Subcutaneous abdominal adipose tissue (tissue), 5 donors: ENCODE measurements around the gene MEF2B.
A peak's percentile ranks its signal among the peaks of the same experiment; 100 is the strongest.
"Not testable (repeated sequence)": the region's sequence is repeated elsewhere in the genome, so short reads cannot be mapped to it uniquely, and the experiment has no call there.

Experiments
- H3K27ac ChIP-seq: one replicate; pipeline ENCODE4 v1.7.0; 2013; ENCODE audit warnings: low read depth, mild to moderate bottlenecking, inconsistent platforms, low read length, moderate library complexity
- H3K27me3 ChIP-seq, 5 donors: one replicate each; pipeline ENCODE4 v1.7.0; 2013; ENCODE audit warnings: low read length in 5 of 5, inconsistent platforms in 1 of 5; ENCODE audit not compliant: control insufficient read depth in 5 of 5, insufficient read depth in 4 of 5
- H3K36me3 ChIP-seq, 5 donors: one replicate each; pipeline ENCODE4 v1.7.0; 2013; ENCODE audit warnings: low read length in 5 of 5; ENCODE audit not compliant: control insufficient read depth in 5 of 5, insufficient read depth in 5 of 5
- H3K4me1 ChIP-seq, 5 donors: one replicate each; pipeline ENCODE4 v1.7.0; 2013; ENCODE audit warnings: low read length in 5 of 5, mild to moderate bottlenecking in 3 of 5, moderate library complexity in 1 of 5; ENCODE audit not compliant: control insufficient read depth in 5 of 5, insufficient read depth in 5 of 5
- H3K4me3 ChIP-seq, 5 donors: one replicate each; pipeline ENCODE4 v1.7.0; 2013; ENCODE audit warnings: low read length in 5 of 5, low read depth in 1 of 5
- H3K9ac ChIP-seq, 5 donors: one replicate each; pipeline ENCODE4 v1.7.0; 2013; ENCODE audit warnings: low read length in 5 of 5, mild to moderate bottlenecking in 4 of 5, moderate library complexity in 3 of 5
- H3K9me3 ChIP-seq, 5 donors: one replicate each; pipeline ENCODE4 v1.7.0; 2013; ENCODE audit warnings: low read length in 5 of 5; ENCODE audit not compliant: control insufficient read depth in 5 of 5
- donor health status: healthy.
- donor health status: healthy.
- donor health status: healthy.
- donor health status: healthy.
- donor health status: healthy.

The MEF2B gene

GRCh38 chr19:19176950-19177349, 6.9 kb upstream of the MEF2B start:
- Histone ChIP-seq H3K4me1 (peaks cover 0 to 25% (median 13%) of the 10 kb centered on the region in 5 donors), H3K9ac (no peak overlapping the region), H3K36me3 (peaks cover 0 to 52% (median 31%) of the 10 kb centered on the region in 5 donors), H3K27me3 (no peaks in the 10 kb centered on the region), H3K4me3 (no peak overlapping the region), H3K9me3 (peaks cover 0 to 7% (median 3%) of the 10 kb centered on the region in 5 donors), H3K27ac (no peak overlapping the region)

GRCh38 chr19:19173243-19173642, 3.2 kb upstream of the MEF2B start:
- Histone ChIP-seq H3K36me3 (peaks cover 0 to 20% (median 13%) of the 10 kb centered on the region in 5 donors), H3K4me1 (peaks cover 0 to 42% (median 35%) of the 10 kb centered on the region in 5 donors)
- H3K9me3 ChIP-seq, H3K27ac ChIP-seq, H3K27me3 ChIP-seq, H3K4me3 ChIP-seq, H3K9ac ChIP-seq: not testable (repeated sequence)

- H3K36me3 ChIP-seq = peaks cover 0 to 11% (median 7%) of the 10 kb centered on the region in 5 donors
- peak overlapping the region in 1 of 5 donors; percentile 0 for H3K9ac ChIP-seq
- H3K9me3 ChIP-seq = no peaks in the 10 kb centered on the region
- no peak overlapping the region for H3K27ac ChIP-seq
- no peak overlapping the region for H3K4me3 ChIP-seq
- H3K27me3 ChIP-seq = no peaks in the 10 kb centered on the region
- H3K4me1 ChIP-seq = peaks cover 0 to 42% (median 35%) of the 10 kb centered on the region in 5 donors
These were observed 1.9 kb upstream of the MEF2B start for GRCh38 chr19:19171821-19172532.

DNA sequence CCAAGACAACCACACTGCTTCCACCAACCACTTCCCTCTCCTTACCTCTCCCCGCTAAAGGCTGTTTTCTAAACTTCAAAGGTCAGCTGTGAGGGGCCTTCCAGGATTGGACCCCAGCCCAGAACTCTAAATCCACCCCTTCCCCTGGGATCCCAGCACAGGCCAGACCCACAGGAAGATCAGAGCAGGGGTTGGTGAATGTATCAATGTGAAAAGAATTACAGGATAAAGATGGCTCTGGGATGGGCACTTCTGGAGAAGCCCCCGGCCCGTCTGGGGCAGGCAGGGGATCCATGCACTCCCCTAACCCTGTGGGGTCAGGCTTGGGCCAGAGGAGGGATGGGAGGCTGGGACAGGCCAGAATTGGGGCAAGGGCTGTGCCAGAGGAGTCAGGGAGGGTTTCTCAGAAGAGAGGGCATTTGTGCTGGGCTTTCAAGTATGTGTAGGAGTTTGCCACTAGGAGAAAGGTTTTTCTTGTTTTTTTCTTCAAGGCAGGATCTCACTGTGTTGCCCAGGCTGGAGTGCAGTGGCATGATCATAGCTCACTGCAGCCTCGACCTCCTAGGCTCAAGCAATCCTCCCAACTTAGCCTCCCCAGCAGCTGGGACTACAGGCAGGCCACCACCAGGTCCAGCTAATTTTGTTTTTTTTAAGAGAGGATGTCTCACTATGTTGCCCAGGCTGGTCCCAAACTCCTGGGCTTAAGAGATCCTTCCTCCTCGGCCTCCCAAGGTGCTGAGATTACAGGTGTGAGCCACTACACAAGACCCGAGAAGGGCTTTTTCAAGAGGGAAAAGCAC, 1.0 kb upstream of the MEF2B start:
- Histone ChIP-seq H3K9ac (peak overlapping the region in 1 of 5 donors; percentile 56), H3K27ac (no peak overlapping the region), H3K36me3 (peaks cover 0 to 2% (median 0%) of the 10 kb centered on the region in 5 donors), H3K4me3 (no peak overlapping the region), H3K9me3 (no peaks in the 10 kb centered on the region), H3K4me1 (peaks cover 0 to 42% (median 35%) of the 10 kb centered on the region in 5 donors), H3K27me3 (no peaks in the 10 kb centered on the region)

DNA sequence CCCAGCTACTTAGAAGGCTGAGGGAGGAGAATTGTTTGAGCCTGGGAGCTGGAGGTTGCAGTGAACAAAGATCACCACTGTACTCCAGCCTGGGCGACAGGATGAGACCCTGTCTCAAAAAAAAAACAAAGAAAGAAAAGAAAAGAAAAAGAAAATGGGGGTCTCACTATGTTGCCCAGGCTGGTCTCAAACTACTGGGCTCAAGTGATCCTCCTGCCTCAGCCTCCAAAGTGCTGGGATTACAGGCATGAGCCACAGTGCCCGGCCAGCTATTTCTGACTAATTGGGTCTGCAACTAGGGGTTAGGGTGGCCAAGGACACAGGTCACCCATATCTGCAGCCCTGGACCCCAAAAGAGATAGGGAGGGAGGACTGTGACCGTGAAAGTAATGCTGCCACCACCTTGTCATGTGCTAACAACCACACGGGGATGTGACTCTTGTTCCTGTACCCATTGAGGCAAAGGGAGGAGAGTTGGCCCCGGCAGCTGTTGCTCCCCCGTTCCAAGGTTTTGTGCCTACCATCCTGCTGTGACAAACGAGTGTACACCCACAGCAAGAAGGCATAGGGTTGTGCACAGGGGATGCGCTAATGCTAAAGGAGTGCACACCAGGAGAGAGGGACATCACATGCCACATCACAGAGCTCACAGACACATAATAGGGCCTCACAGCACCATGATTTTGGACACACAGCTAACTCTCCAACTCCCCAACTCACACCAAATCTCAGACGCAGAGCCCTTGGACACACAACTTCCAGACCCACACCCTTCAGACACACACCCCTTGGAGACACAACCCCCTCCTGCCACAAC, 619 bp downstream of the MEF2B start:
- Histone ChIP-seq H3K9ac (peak overlapping the region in 1 of 5 donors; percentile 25), H3K36me3 (no peaks in the 10 kb centered on the region), H3K9me3 (no peaks in the 10 kb centered on the region), H3K4me1 (peaks cover 0 to 36% (median 35%) of the 10 kb centered on the region in 5 donors), H3K4me3 (peak overlapping the region; percentile 11 to 53 (median 36)), H3K27me3 (no peaks in the 10 kb centered on the region), H3K27ac (no peak overlapping the region)

- Histone ChIP-seq H3K36me3 (no peaks in the 10 kb centered on the region), H3K4me1 (peaks cover 0 to 31% (median 30%) of the 10 kb centered on the region in 5 donors), H3K9me3 (no peaks in the 10 kb centered on the region), H3K9ac (no peak overlapping the region), H3K4me3 (no peak overlapping the region), H3K27ac (no peak overlapping the region), H3K27me3 (no peaks in the 10 kb centered on the region)
These were observed 2.5 kb downstream of the MEF2B start for GRCh38 chr19:19167612-19168011.

GRCh38 chr19:19165396-19165795, 4.7 kb downstream of the MEF2B start:
- H3K9me3 ChIP-seq = no peaks in the 10 kb centered on the region
- H3K27me3 ChIP-seq = no peaks in the 10 kb centered on the region
- H3K27ac ChIP-seq = no peak overlapping the region
- peaks cover 0 to 10% (median 8%) of the 10 kb centered on the region in 5 donors for H3K4me1 ChIP-seq
- H3K4me3 ChIP-seq = no peak overlapping the region
- H3K36me3 ChIP-seq = no peaks in the 10 kb centered on the region
- no peak overlapping the region for H3K9ac ChIP-seq

DNA sequence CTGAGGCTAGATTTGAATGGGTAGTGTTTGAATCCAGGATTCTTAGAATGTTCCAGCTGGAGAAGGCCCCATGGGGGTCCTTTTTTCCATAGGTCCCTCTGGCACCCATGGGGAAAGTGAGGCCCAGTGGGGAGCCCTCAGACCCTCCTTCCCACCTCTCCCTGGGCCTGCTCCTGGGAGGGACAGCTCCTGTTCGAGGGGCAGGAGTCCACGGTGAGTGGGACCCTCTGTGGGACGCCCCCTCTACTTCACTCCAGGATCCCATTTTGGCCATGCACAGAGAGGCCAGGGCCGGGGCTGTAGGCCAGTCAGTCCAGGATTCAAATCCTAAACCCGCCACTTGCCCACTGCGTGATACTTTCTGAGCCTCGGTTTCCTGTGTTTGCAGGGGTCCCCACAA, 7.6 kb downstream of the MEF2B start:
- Histone ChIP-seq H3K9me3 (no peaks in the 10 kb centered on the region), H3K9ac (no peak overlapping the region), H3K27ac (no peak overlapping the region), H3K4me3 (no peak overlapping the region), H3K27me3 (no peaks in the 10 kb centered on the region), H3K4me1 (no peaks in the 10 kb centered on the region), H3K36me3 (no peaks in the 10 kb centered on the region)

DNA sequence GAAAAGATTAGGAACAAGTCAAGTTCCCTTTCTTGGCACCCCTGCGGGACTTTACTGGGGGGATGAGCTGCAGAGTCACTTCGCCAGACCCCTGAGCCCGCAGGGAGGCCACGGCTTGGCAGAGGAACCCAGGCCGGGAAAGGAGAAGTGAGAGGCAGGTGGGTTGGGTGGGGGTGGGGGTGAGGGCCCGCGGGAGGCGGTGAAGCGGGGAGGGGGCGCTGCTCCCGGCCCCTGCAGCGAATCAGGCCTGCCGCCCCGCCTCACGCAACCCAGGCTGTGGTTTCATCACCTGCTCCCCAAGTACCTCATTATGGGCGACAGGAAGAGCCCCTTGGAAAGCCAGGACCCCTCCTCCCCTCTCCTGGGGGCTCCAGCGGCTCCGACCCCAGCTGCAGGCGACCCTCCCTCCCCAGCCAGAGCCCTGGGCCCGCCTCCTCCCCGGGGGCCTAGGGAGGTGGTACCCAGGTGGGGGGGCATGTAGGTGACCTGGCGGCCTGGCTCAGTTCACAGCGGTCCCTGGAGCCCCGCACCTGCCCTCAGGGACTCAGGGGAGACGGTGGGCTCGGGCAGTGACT, 9.5 kb downstream of the MEF2B start:
- Histone ChIP-seq H3K36me3 (peaks cover 0 to 7% (median 2%) of the 10 kb centered on the region in 5 donors), H3K4me3 (no peak overlapping the region), H3K4me1 (no peaks in the 10 kb centered on the region), H3K9me3 (peaks cover 0 to 4% (median 3%) of the 10 kb centered on the region in 5 donors), H3K27ac (no peak overlapping the region), H3K27me3 (no peaks in the 10 kb centered on the region), H3K9ac (no peak overlapping the region)
